SK-N-MC (cell line): ENCODE data around the gene NCR1.
"Not testable (repeated sequence)": the region's sequence is repeated elsewhere in the genome, so short reads cannot be mapped to it uniquely, and the experiment has no call there.

Experiments
- DNase-seq: peaks from one replicate; pipeline ENCODE4 v3.0.0-alpha.2; 2011; ENCODE audit warnings: low read depth, low spot score
- H3K27ac ChIP-seq: fragments of 200-600 bp; sonication (generic); 2 replicates; pipeline ENCODE4 v1.5.1; 2016; ENCODE audit warnings: mixed run types
- H3K36me3 ChIP-seq: fragments of 200-600 bp; sonication (generic); 2 replicates; pipeline ENCODE4 v1.6.1; 2017; ENCODE audit warnings: antibody characterized with exemption, low read length, mixed read lengths; ENCODE audit not compliant: insufficient read depth
- H3K4me3 ChIP-seq: fragments of 200-600 bp; sonication (generic); 2 replicates; pipeline ENCODE4 v1.5.1; 2016
- H3K9ac ChIP-seq: fragments of 200-600 bp; sonication (generic); 2 replicates; pipeline ENCODE4 v1.8.0; 2017; ENCODE audit warnings: mixed run types, mixed read lengths; ENCODE audit not compliant: insufficient read length
- H3K9me3 ChIP-seq: fragments of 200-600 bp; sonication (generic); 2 replicates; pipeline ENCODE4 v1.6.1; 2017; ENCODE audit warnings: low read depth, mild to moderate bottlenecking, antibody characterized with exemption, low read length, moderate library complexity, mixed read lengths
- EZH2 ChIP-seq: fragments of 200-600 bp; sonication (generic); IDR thresholded peaks from one replicate; pipeline ENCODE4 v1.6.1; 2017; ENCODE audit warnings: antibody characterized with exemption
- FOXP2 ChIP-seq: optimal IDR thresholded peaks from 2 replicates; pipeline ENCODE3; 2011; ENCODE audit warnings: mild to moderate bottlenecking, moderate library complexity; ENCODE audit not compliant: insufficient read depth; ENCODE audit errors: extremely low read length, control extremely low read depth
- POLR2AphosphoS5 ChIP-seq: IDR thresholded peaks from 2 replicates; pipeline ENCODE4 v1.6.1; 2012; ENCODE audit warnings: mild to moderate bottlenecking, low read depth, low read length, borderline replicate concordance

Gene NCR1

GRCh38 chr19:54902061-54902460 is 3.9 kb upstream of the NCR1 start:
- H3K4me3 ChIP-seq, result no peak overlapping the region
- no peak for DNase-seq
- no peak overlapping the region for H3K9ac ChIP-seq
- no peak for TF ChIP-seq EZH2
- no peak for TF ChIP-seq POLR2AphosphoS5
- no peak for TF ChIP-seq FOXP2
- H3K9me3 ChIP-seq, result no peaks in the 10 kb centered on the region
- H3K36me3 ChIP-seq, result no peaks in the 10 kb centered on the region
- no peak overlapping the region for H3K27ac ChIP-seq

DNA sequence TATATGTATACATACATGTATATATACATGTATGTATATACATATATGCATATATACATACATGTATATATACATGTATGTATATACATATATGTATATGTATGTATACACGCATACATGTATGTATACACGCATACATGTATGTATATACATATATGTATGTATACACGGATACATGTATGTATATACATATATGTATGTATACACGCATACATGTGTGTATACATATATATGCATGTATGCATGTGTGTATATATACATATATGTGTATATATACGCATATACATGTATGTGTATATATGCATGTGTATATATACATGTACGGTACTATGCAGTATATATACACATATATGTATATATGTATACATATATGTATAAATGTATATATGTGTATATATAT is 2.6 kb upstream of the NCR1 start:
- Histone ChIP-seq H3K9ac (no peak overlapping the region), H3K36me3 (no peaks in the 10 kb centered on the region), H3K27ac (no peak overlapping the region), H3K4me3 (no peak overlapping the region), H3K9me3 (no peaks in the 10 kb centered on the region)
- TF ChIP-seq EZH2 (no peak), FOXP2 (no peak), POLR2AphosphoS5 (no peak)
- DNase-seq, result no peak

GRCh38 chr19:54904261-54904660 is 1.7 kb upstream of the NCR1 start:
- not testable (repeated sequence) for H3K9ac ChIP-seq, H3K36me3 ChIP-seq, DNase-seq, H3K4me3 ChIP-seq, H3K9me3 ChIP-seq, H3K27ac ChIP-seq

GRCh38 chr19:54905421-54905802 is 536 bp upstream of the NCR1 start:
- H3K9ac ChIP-seq, result no peak overlapping the region
- H3K27ac ChIP-seq, result no peak overlapping the region
- no peaks in the 10 kb centered on the region for H3K36me3 ChIP-seq
- TF ChIP-seq POLR2AphosphoS5 (no peak), FOXP2 (no peak), EZH2 (no peak)
- no peak for DNase-seq
- H3K4me3 ChIP-seq, result no peak overlapping the region
- no peaks in the 10 kb centered on the region for H3K9me3 ChIP-seq

DNA sequence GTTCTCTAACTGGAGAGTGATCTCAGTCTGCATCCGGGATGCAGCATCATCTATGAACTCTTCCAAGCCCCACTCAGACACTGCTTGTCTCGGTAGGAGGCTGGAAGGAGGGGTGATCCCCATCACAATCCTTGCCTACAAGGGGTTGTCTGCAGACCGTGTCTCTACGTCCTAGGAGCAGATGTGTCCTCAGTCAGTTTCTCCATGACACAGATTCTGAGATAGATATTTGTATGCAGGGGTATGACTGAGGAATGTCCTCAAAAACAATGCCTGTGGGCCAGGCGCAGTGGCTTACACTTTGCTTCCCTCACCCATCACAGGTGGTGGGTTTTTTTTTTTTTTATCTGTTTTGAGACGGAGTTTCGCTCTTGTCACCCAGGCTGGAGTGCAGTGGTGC is 871 bp downstream of the NCR1 start:
- DNase-seq, result no peak
- H3K9me3 ChIP-seq, result no peaks in the 10 kb centered on the region
- H3K9ac ChIP-seq, result no peak overlapping the region
- no peak overlapping the region for H3K27ac ChIP-seq
- no peaks in the 10 kb centered on the region for H3K36me3 ChIP-seq
- H3K4me3 ChIP-seq, result no peak overlapping the region
- TF ChIP-seq EZH2 (no peak), POLR2AphosphoS5 (no peak), FOXP2 (no peak)

DNA sequence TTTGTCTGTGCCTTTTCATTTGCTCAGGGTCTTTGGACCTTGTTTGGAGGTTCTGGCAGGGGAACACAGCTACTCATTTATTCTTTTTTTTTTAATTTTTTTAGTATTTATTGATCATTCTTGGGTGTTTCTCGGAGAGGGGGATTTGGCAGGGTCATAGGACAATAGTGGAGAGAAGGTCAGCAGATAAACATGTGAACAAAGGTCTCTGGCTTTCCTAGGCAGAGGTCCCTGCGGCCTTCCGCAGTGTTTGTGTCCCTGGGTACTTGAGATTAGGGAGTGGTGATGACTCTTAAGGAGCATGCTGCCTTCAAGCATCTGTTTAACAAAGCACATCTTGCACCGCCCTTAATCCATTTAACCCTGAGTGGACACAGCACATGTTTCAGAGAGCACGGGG is 2.0 kb downstream of the NCR1 start:
- not testable (repeated sequence) for H3K9ac ChIP-seq, H3K36me3 ChIP-seq, DNase-seq, H3K9me3 ChIP-seq, H3K27ac ChIP-seq, H3K4me3 ChIP-seq

DNA sequence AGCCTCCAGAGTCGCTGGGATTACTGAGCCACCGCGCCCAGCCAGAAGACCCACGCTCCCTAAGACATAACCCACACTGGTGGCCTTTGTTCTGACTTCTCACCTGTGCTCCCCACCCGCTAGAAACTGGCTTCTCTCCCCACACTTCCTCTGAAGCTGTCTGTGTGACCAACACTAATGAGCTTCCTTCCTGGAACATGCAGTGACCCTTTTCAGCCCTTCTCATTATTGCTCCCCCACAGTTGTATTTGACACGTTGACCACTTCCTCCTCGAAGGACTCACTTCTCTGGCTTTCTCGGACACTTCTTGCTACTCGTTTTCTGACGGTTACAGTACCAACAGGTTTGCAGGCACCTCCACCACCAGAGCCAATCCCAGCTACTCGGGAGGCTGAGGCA is 10.9 kb downstream of the NCR1 start:
- H3K9me3 ChIP-seq, result no peaks in the 10 kb centered on the region
- H3K27ac ChIP-seq, result no peak overlapping the region
- no peak for TF ChIP-seq EZH2
- no peak for TF ChIP-seq POLR2AphosphoS5
- TF ChIP-seq FOXP2, result no peak
- no peak overlapping the region for H3K4me3 ChIP-seq
- H3K36me3 ChIP-seq, result no peaks in the 10 kb centered on the region
- no peak for DNase-seq
- H3K9ac ChIP-seq, result no peak overlapping the region

- no peak overlapping the region for H3K4me3 ChIP-seq
- H3K9ac ChIP-seq, result no peak overlapping the region
- no peak overlapping the region for H3K27ac ChIP-seq
- TF ChIP-seq EZH2, result no peak
- no peak for TF ChIP-seq POLR2AphosphoS5
- TF ChIP-seq FOXP2, result no peak
- no peaks in the 10 kb centered on the region for H3K36me3 ChIP-seq
- no peak for DNase-seq
- H3K9me3 ChIP-seq, result no peaks in the 10 kb centered on the region
Observed at GRCh38 chr19:54918499-54918898, 12.6 kb downstream of the NCR1 start.

DNA sequence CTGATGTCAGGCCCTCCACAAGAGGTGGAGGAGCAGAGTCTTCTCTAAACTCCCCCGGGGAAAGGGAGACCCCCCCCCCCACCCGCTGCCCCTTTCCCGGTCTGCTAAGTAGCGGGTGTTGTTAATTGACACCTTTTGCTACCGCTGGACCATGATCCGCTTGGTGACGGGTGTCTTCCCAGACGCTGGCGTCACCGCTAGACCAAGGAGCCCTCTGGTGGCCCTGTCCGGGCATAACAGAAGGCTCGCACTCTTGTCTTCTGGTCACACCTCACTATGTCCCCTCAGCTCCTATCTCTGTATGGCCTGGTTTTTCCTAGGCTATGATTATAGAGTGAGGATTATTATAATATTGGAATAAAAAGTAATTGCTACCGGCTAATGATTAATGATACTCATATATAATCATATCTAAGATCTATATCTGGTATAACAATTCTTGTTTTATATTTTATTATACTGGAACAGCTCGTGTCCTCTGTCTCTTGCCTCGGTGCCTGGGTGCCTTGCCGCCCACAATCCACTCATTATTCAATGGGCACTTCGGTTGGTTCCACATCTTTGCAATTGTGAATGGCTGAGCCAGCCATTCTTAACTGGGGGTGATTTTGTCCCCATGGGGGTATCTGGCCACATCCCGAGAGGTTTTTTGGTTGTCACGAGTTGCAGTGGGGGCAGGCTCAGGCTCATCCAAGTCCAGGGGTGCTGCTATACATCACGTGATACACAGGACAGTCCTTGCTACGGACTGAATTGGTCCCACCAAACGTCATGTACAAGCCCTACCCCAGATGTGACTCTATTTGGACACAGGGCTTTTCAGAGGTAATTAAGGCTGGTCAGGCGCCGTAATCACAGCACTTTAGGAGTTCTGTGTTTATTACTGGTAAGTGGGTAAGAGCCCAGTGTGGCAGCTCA is 14.0 kb downstream of the NCR1 start:
- not testable (repeated sequence) for H3K27ac ChIP-seq, H3K4me3 ChIP-seq, DNase-seq, H3K9ac ChIP-seq, H3K9me3 ChIP-seq, H3K36me3 ChIP-seq
